GF-D8 (cell line): ENCODE results near the gene TPST1.
"Not testable (repeated sequence)": the region's sequence is repeated elsewhere in the genome, so short reads cannot be mapped to it uniquely, and the experiment has no call there.

ENCODE experiments used
- DNase-seq: peaks from one replicate; lab custom pipeline; 2025; lab: John Stamatoyannopoulos, UW

The TPST1 gene

GRCh38 chr7:66188645-66189044, 16.5 kb upstream of the TPST1 start:
- no peak for DNase-seq

- no peak for DNase-seq
These were observed 15.2 kb upstream of the TPST1 start for GRCh38 chr7:66189695-66190503.

- no peak for DNase-seq
These were observed 14.7 kb upstream of the TPST1 start for GRCh38 chr7:66190504-66190857.

- DNase-seq: no peak
These were observed 11.9 kb upstream of the TPST1 start for GRCh38 chr7:66193146-66193725.

- DNase-seq: no peak
These were observed 6.7 kb upstream of the TPST1 start for GRCh38 chr7:66198469-66198868.

- DNase-seq: no peak
These were observed 6.2 kb upstream of the TPST1 start for GRCh38 chr7:66198956-66199355.

- DNase-seq: no peak
These were observed 2.7 kb upstream of the TPST1 start for GRCh38 chr7:66202441-66202840.

- DNase-seq: no peak
These were observed 582 bp downstream of the TPST1 start for GRCh38 chr7:66205741-66206090.

- no peak for DNase-seq
These were observed 1.2 kb downstream of the TPST1 start for GRCh38 chr7:66206119-66206933.

GRCh38 chr7:66206934-66207240, 1.8 kb downstream of the TPST1 start:
- DNase-seq: no peak

- no peak for DNase-seq
These were observed 2.4 kb downstream of the TPST1 start for GRCh38 chr7:66207540-66207939.

- no peak for DNase-seq
These were observed 6.3 kb downstream of the TPST1 start for GRCh38 chr7:66211429-66211828.

- no peak for DNase-seq
These were observed 8.5 kb downstream of the TPST1 start for GRCh38 chr7:66213637-66214036.

GRCh38 chr7:66216687-66217086, 11.6 kb downstream of the TPST1 start:
- no peak for DNase-seq

GRCh38 chr7:66219805-66220204, 14.7 kb downstream of the TPST1 start:
- DNase-seq: no peak

- DNase-seq: no peak
These were observed 16.3 kb downstream of the TPST1 start for GRCh38 chr7:66221442-66221841.

- DNase-seq: no peak
These were observed 22.7 kb downstream of the TPST1 start for GRCh38 chr7:66227808-66228207.

- DNase-seq: not testable (repeated sequence)
These were observed 26.4 kb downstream of the TPST1 start for GRCh38 chr7:66231326-66232216.

- DNase-seq: no peak
These were observed 28.5 kb downstream of the TPST1 start for GRCh38 chr7:66233638-66234037.

GRCh38 chr7:66236713-66237303, 31.7 kb downstream of the TPST1 start:
- DNase-seq: no peak

- DNase-seq: no peak
These were observed 33.0 kb downstream of the TPST1 start for GRCh38 chr7:66237906-66238772.
